Fibroblast of peridontal ligament (primary cell): ENCODE data around the gene ACVR2A.

Experiments
- DNase-seq: peaks from one replicate; pipeline ENCODE4 v3.0.0-alpha.2; 2010; ENCODE audit errors: extremely low read depth

ACVR2A gene

GRCh38 chr2:147844697-147845410, at the start of gene ACVR2A:
Gene ACVR2A (plus strand): TSS chr2:147845029. CDS start chr2:147845153, 124 bp downstream.
- peak; percentile 38 for DNase-seq

- DNase-seq = no peak
Observed at GRCh38 chr2:147800316-147800715, 44.5 kb upstream of the ACVR2A start.

GRCh38 chr2:147806846-147807245, 38.0 kb upstream of the ACVR2A start:
- no peak for DNase-seq

GRCh38 chr2:147808520-147808919, 36.3 kb upstream of the ACVR2A start:
- no peak for DNase-seq

- no peak for DNase-seq
Observed at GRCh38 chr2:147810883-147811765, 33.7 kb upstream of the ACVR2A start.

- no peak for DNase-seq
Observed at GRCh38 chr2:147818741-147819140, 26.1 kb upstream of the ACVR2A start.

- DNase-seq = no peak
Observed at GRCh38 chr2:147824620-147825019, 20.2 kb upstream of the ACVR2A start.

- DNase-seq = no peak
Observed at GRCh38 chr2:147826278-147827087, 18.3 kb upstream of the ACVR2A start.

- no peak for DNase-seq
Observed at GRCh38 chr2:147827088-147827375, 17.8 kb upstream of the ACVR2A start.

GRCh38 chr2:147829106-147829505, 15.7 kb upstream of the ACVR2A start:
- peak; percentile 95 for DNase-seq

- DNase-seq = no peak
Observed at GRCh38 chr2:147836099-147836498, 8.7 kb upstream of the ACVR2A start.

- DNase-seq = no peak
Observed at GRCh38 chr2:147843391-147843863, 1.4 kb upstream of the ACVR2A start.

GRCh38 chr2:147843864-147844696, 749 bp upstream of the ACVR2A start:
- peak; percentile 82 for DNase-seq

GRCh38 chr2:147845411-147845971, 662 bp downstream of the ACVR2A start:
- peak; percentile 24 for DNase-seq

GRCh38 chr2:147846412-147847081, 1.7 kb downstream of the ACVR2A start:
- peak; percentile 21 for DNase-seq

GRCh38 chr2:147847746-147848391, 3.0 kb downstream of the ACVR2A start:
- peak; percentile 2 for DNase-seq

- DNase-seq = no peak
Observed at GRCh38 chr2:147850838-147851237, 6.0 kb downstream of the ACVR2A start.

GRCh38 chr2:147851244-147851930, 6.6 kb downstream of the ACVR2A start:
- DNase-seq = no peak

GRCh38 chr2:147854557-147855134, 9.8 kb downstream of the ACVR2A start:
- no peak for DNase-seq
